ENCODE data around the gene TBC1D5.
"Not testable (repeated sequence)": the region's sequence is repeated elsewhere in the genome, so short reads cannot be mapped to it uniquely, and the experiment has no call there.

Gene TBC1D5

DNA sequence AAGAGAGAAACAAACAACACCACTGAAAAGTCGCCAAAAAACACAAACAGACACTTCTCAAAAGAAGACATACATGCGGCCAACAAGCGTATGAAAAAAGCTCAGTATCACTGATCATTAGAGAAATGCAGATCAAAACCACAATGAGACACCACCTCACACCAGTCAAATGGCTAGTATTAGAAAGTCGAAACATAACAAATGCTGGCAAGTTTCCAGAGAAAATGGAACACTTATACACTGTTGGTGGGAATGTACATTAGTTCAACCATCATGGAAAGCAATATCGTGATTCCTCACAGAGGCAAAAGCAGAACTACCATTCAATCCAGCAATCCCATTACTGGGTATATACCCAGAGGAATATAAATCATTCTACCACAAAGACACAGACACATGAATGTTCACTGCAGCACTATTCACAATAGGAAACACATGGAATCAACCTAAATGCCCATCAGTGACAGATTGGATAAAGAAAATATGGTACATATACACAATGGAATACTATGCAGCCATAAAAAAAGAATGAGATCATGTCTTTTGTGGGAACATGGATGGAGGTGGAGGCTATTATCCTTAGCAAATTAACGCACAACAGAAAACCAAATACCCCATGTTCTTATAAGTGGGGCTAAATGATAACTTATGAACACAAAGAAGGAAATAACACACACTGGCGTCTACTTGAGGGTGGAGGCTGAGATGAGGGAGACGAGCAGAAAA, 93.6 kb downstream of the TBC1D5 start:
- DNase-seq (ENCODE audit: low spot score); FAIRE-seq: not testable (repeated sequence)

GRCh38 chr3:17645074-17645698, 97.2 kb downstream of the TBC1D5 start:
- DNase-seq (ENCODE audit: low spot score) (peak; percentile 27), FAIRE-seq (no peak)

GRCh38 chr3:17643691-17644090, 98.7 kb downstream of the TBC1D5 start:
- no peak for DNase-seq (ENCODE audit: low spot score)
- no peak for FAIRE-seq

- DNase-seq (ENCODE audit: low spot score): no peak
- no peak for FAIRE-seq
Observed at GRCh38 chr3:17642474-17642873, 100.0 kb downstream of the TBC1D5 start.

GRCh38 chr3:17640466-17640865, 102.0 kb downstream of the TBC1D5 start:
- FAIRE-seq (no peak), DNase-seq (ENCODE audit: low spot score) (no peak)

DNA sequence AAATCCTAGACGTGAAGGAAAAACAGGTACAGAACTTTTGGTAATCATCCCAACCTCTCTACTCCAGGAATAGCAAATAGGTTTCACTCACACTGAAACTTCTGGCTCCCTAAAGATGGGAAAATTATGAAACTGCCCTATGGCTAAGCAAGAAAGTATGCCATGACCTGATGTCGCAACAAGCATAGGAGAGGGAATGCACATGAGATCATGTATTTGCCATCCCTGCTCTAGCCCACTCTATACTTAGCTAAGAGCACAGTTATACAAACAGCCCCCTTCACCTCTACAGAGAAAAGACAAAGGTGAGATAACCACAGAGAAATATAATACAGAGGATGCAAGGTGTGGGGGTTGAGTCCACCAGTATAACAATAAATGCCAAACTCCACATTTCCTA, 102.7 kb downstream of the TBC1D5 start:
- DNase-seq (ENCODE audit: low spot score): peak; percentile 43
- peak; percentile 89 for FAIRE-seq

- FAIRE-seq (no peak), DNase-seq (ENCODE audit: low spot score) (peak; percentile 32)
Observed at GRCh38 chr3:17639257-17639656, 103.2 kb downstream of the TBC1D5 start.

DNA sequence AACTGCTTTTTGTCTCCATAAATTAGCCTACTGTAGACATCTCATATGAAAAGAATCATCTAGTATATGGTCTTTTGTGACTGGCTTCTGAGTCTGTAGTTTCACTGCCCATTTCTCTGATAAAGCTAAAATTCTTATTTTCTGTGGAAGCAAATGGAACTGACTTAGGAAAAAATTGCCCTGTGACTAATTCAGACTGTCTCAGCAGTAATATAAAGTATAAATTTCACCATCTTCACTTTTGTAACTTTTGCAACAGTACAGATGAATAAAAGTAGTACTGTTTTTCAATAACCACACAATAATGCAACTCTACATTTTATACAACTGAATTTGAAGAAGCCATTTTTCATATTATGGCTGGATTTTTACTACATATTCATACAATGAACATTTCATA, 104.1 kb downstream of the TBC1D5 start:
- no peak for DNase-seq (ENCODE audit: low spot score)

GRCh38 chr3:17635675-17636074, 106.8 kb downstream of the TBC1D5 start:
- not testable (repeated sequence) for FAIRE-seq; DNase-seq (ENCODE audit: low spot score)

More for the DNA sequence above, 104.1 kb downstream of the TBC1D5 start:
- no peak for FAIRE-seq

- FAIRE-seq: no peak
- DNase-seq (ENCODE audit: low spot score): no peak
Observed at GRCh38 chr3:17634964-17635363, 107.5 kb downstream of the TBC1D5 start.

GRCh38 chr3:17634201-17634600, 108.2 kb downstream of the TBC1D5 start:
- no peak for DNase-seq (ENCODE audit: low spot score)
- no peak for FAIRE-seq

GRCh38 chr3:17632401-17633100, 109.9 kb downstream of the TBC1D5 start:
- FAIRE-seq: no peak
- peak; percentile 44 for DNase-seq (ENCODE audit: low spot score)

DNA sequence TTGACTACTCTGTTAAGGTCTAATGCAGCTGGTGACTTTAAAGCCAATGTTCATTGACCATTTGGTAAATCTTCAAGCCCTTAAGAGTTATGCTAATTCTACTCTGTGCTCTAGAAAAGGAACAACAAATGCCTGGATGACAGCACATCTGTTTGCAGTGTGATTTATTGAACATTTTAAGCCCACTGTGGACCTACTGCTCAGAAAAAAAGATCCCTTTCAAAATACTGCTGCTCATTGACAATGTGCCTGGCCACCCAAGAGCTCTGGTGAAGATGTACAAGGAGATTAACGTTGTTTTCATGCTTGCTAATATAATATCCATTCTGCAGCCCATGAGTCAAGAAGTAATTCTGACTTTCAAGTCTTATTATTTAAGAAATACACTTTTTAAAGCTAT, 110.8 kb downstream of the TBC1D5 start:
- FAIRE-seq (no peak), DNase-seq (ENCODE audit: low spot score) (no peak)

- no peak for FAIRE-seq
- no peak for DNase-seq (ENCODE audit: low spot score)
Observed at GRCh38 chr3:17629400-17629799, 113.0 kb downstream of the TBC1D5 start.

GRCh38 chr3:17626395-17626794, 116.0 kb downstream of the TBC1D5 start:
- FAIRE-seq: no peak
- no peak for DNase-seq (ENCODE audit: low spot score)

DNA sequence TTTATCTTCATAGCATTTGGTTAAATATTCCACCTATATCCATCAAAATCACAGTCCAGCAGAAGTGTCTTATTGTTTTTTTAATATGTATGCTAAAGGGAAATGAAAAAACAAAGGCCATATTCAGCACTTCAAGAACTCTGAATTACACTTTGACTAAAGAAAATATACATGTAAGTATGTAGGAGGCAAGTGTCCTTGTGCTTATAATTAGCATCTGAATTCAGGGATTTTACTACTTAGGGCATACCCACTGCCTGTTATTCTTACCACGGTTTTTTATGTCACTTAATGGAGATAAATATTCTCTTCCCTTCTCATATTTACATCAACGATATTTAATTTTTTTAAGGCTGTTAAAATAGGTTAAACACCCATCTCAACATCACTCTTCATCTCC, 117.3 kb downstream of the TBC1D5 start:
- no peak for FAIRE-seq
- no peak for DNase-seq (ENCODE audit: low spot score)

GRCh38 chr3:17623464-17623863, 119.0 kb downstream of the TBC1D5 start:
- DNase-seq (ENCODE audit: low spot score) (no peak), FAIRE-seq (no peak)

- DNase-seq (ENCODE audit: low spot score) (no peak), FAIRE-seq (no peak)
Observed at GRCh38 chr3:17619968-17620367, 122.5 kb downstream of the TBC1D5 start.

DNA sequence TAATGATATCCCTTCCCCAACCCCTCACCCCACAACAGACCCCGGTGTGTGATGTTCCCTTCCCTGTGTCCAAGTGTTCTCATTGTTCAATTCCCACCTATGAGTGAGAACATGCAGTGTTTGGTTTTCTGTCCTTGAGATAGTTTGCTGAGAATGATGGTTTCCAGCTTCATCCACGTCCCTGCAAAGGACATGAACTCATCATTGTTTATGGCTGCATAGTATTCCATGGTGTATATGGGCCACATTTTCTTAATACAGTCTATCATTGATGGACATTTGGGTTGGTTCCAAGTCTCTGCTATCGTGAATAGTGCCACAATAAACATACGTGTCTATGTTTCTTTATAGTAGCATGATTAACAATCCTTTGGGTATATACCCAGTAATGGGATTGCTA, 129.4 kb downstream of the TBC1D5 start:
- DNase-seq (ENCODE audit: low spot score); FAIRE-seq: not testable (repeated sequence)

DNA sequence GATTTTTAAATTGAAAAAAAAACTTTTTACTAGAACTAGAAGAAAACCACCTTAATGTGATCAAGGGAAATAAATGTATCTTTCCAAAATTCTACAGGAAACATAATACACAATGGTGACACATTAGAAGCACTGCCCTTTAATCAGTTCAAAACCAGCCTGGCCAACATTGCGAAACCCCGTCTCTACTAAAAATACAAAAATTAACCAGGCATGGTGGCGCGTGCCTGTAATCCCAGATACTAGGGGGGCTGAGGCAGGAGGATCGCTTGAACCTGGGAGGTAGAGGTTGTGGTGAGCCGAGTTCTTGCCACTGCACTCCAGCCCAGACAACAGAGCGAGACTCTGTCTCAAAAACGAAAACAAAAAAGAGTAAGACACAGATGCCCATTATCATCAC, 134.5 kb downstream of the TBC1D5 start:
- DNase-seq (ENCODE audit: low spot score) (no peak), FAIRE-seq (no peak)

DNA sequence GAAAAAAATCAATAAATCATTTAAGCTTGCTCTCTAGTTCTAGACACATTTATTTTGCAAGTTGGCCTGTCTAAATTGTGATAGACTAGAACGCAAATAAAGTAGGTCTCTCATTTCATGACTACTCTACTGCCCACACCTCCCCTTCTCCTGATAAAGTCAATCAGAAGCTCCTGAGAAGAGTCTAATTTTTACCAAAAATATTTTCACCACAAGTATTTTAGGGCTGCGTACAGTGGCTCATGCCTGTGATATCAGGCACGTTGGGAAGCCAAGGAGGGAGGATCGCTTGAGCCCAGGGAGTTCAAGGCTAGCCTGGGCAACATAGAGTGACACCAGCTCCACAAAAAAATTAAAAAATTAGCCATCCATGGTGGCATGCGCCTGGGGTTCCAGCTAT, 136.5 kb downstream of the TBC1D5 start:
- FAIRE-seq (no peak), DNase-seq (ENCODE audit: low spot score) (no peak)

DNA sequence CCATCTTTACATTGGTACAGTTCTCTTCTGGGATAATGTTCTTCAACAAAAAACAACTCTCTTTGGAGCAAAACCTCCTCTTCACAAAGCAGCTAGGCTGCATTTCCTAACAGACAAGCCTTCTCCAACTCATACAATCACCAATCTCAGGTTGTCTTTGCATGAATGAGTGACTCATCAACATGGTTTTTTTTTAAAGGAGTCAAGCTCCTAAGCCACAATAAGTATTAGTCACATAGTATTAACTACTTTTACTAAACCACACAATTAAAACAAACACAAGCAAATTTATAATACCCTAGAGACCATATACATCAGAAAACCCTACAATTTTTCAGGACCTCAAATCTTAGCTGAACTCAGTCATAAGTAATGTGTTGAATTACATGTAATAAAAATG, 137.4 kb downstream of the TBC1D5 start:
- FAIRE-seq (no peak), DNase-seq (ENCODE audit: low spot score) (peak; percentile 73)
